SW480 (cell line): ENCODE measurements around the gene ITGB6.
A peak's percentile ranks its signal among the peaks of the same experiment; 100 is the strongest.

Source experiments
- DNase-seq: peaks from one replicate; pipeline ENCODE4 v3.0.0-alpha.2; 2016; ENCODE audit warnings: low spot score

Gene ITGB6

GRCh38 chr2:160199683-160200389 lies at the start of gene ITGB6:
TSS of gene ITGB6 (minus strand) at chr2:160200272. CDS start at chr2:160200063, 209 bp downstream.
- no peak for DNase-seq

GRCh38 chr2:160247296-160248035 lies 47.4 kb upstream of the ITGB6 start:
- DNase-seq, result no peak

- no peak for DNase-seq
Measured at GRCh38 chr2:160246356-160246755, 46.3 kb upstream of the ITGB6 start.

- no peak for DNase-seq
Measured at GRCh38 chr2:160245614-160246155, 45.6 kb upstream of the ITGB6 start.

GRCh38 chr2:160242893-160243564 lies 43.0 kb upstream of the ITGB6 start:
- no peak for DNase-seq

- DNase-seq, result no peak
Measured at GRCh38 chr2:160241251-160242137, 41.4 kb upstream of the ITGB6 start.

- no peak for DNase-seq
Measured at GRCh38 chr2:160239436-160239835, 39.4 kb upstream of the ITGB6 start.

GRCh38 chr2:160238392-160238791 lies 38.3 kb upstream of the ITGB6 start:
- no peak for DNase-seq

GRCh38 chr2:160232905-160233475 lies 32.9 kb upstream of the ITGB6 start:
- DNase-seq, result no peak

- DNase-seq, result no peak
Measured at GRCh38 chr2:160229591-160229990, 29.5 kb upstream of the ITGB6 start.

GRCh38 chr2:160228141-160228917 lies 28.3 kb upstream of the ITGB6 start:
- DNase-seq, result no peak

- DNase-seq, result no peak
Measured at GRCh38 chr2:160227293-160227915, 27.3 kb upstream of the ITGB6 start.

GRCh38 chr2:160226367-160226766 lies 26.3 kb upstream of the ITGB6 start:
- DNase-seq, result no peak

GRCh38 chr2:160225722-160226121 lies 25.6 kb upstream of the ITGB6 start:
- DNase-seq, result no peak

GRCh38 chr2:160224507-160224906 lies 24.4 kb upstream of the ITGB6 start:
- no peak for DNase-seq

- peak; percentile 94 for DNase-seq
Measured at GRCh38 chr2:160224060-160224459, 24.0 kb upstream of the ITGB6 start.

GRCh38 chr2:160223560-160223959 lies 23.5 kb upstream of the ITGB6 start:
- DNase-seq, result no peak

- DNase-seq, result peak; percentile 53
Measured at GRCh38 chr2:160222546-160223283, 22.6 kb upstream of the ITGB6 start.
